ENCODE results near the gene LMNB1. TPM values are rescaled to one million over a fixed set of nuclear protein-coding genes. Genes with fewer than 3 reads are reported as not detected.

The LMNB1 gene
- total and polyA plus RNA-seq, 2 of the 13 experiments (the other 11 are each of a cell fraction or from before 2014, with no cell fraction given), result 12.5 to 159 TPM

GRCh38 chr5:126851501-126852011 is 74.6 kb downstream of the LMNB1 start (continued):
- TF ChIP-seq KIAA2018 (CRISPR knock-in tag; IDR thresholded peaks at IDR 0.05; ENCODE audit: borderline replicate concordance), result no peak
- TF ChIP-seq HBP1 (CRISPR knock-in tag; IDR thresholded peaks at IDR 0.05; ENCODE audit: low read depth), result no peak
- no peak for TF ChIP-seq CREBL2 (CRISPR knock-in tag; IDR thresholded peaks at IDR 0.05; ENCODE audit: borderline replicate concordance)
